Esophagus muscularis mucosa (tissue), 4 donors: ENCODE measurements around the gene RGS3. TPM values are rescaled to one million over a fixed set of nuclear protein-coding genes. Genes with fewer than 3 reads are reported as not detected.
A peak's percentile ranks its signal among the peaks of the same experiment; 100 is the strongest.

Source experiments
- DNase-seq: peaks from one replicate; pipeline ENCODE4 v3.0.0-alpha.2; 2017; ENCODE audit errors: extremely low spot score
- H3K27ac ChIP-seq, 4 donors: fragments of 200-600 bp; sonication (generic); replicated peaks in 1 of 4; 1 replicate in 3 of 4; 2 replicates in 1 of 4; pipeline ENCODE4 v1.5.1; 2016 to 2019; ENCODE audit warnings: mild to moderate bottlenecking in 1 of 4
- H3K27me3 ChIP-seq, 4 donors: fragments of 200-600 bp; sonication (generic); one replicate each; pipeline versions ENCODE4 v1.5.1 to v1.6.0; 2016 to 2019
- H3K36me3 ChIP-seq, 4 donors: fragments of 200-600 bp; sonication (generic); one replicate each; pipeline ENCODE4 v1.5.1; 2016 to 2019
- H3K4me1 ChIP-seq, 4 donors: fragments of 200-600 bp; sonication (generic); one replicate each; pipeline ENCODE4 v1.5.1; 2016 to 2019
- H3K4me3 ChIP-seq, 4 donors: fragments of 200-600 bp; sonication (generic); 1 replicate in 2 of 4; 2 replicates in 2 of 4; pipeline ENCODE4 v1.5.1; 2016 to 2019; ENCODE audit warnings: mild to moderate bottlenecking in 4 of 4, moderate library complexity in 1 of 4
- H3K9me3 ChIP-seq, 4 donors: fragments of 200-600 bp; sonication (generic); 1 replicate in 3 of 4; 2 replicates in 1 of 4; pipeline ENCODE4 v1.5.1; 2016 to 2019
- EP300 ChIP-seq: sonication (generic); formaldehyde crosslinking; IDR thresholded peaks from one replicate; pipeline ENCODE4 v1.6.1; 2017; ENCODE audit warnings: antibody characterized with exemption
- POLR2A ChIP-seq: fragments of 450-650 bp; IDR thresholded peaks from one replicate; pipeline ENCODE4 v1.6.1; 2017; ENCODE audit warnings: antibody characterized with exemption, moderate library complexity, mild to moderate bottlenecking, low read depth
- POLR2AphosphoS5 ChIP-seq, 2 donors: sonication (generic); formaldehyde crosslinking; IDR thresholded peaks; one replicate each; pipeline ENCODE4 v1.6.1; 2017; ENCODE audit warnings: antibody characterized with exemption in 2 of 2
- WGBS: methylation state at CpG from one replicate; pipeline ENCODE4 v1.1.5; 2018; 5-methylcytosine and 5-hydroxymethylcytosine counted together
- intact Hi-C: fragments of 100-400 bp; cut with DNase I; formaldehyde crosslinking; loops from one replicate; pipeline ENCODE4 v1.15.1; 2023
- total RNA-seq, 4 donors: library from RNA; depleted of rRNA; stranded (reverse); fragments of >200 nt; gene quantifications; one replicate each; pipeline versions ENCODE4 v1.1.0 to v1.2.1, GENCODE V29; 2016
- TF ChIP-seq, protein P1 (sequence below), 3 experiments: fragments of 200-600 bp in 2 of 3; fragments of 450-650 bp in 1 of 3; sonication (generic) in 2 of 3; IDR thresholded peaks; one replicate each; pipeline ENCODE4 v1.5.1; 2017 to 2019; ENCODE audit warnings: antibody characterized with exemption in 3 of 3, mild to moderate bottlenecking in 2 of 3, moderate library complexity in 1 of 3

Gene RGS3
- total RNA-seq, 4 donors from 2014 or later, result 37.3 to 121 (median 68.5) TPM

DNA sequence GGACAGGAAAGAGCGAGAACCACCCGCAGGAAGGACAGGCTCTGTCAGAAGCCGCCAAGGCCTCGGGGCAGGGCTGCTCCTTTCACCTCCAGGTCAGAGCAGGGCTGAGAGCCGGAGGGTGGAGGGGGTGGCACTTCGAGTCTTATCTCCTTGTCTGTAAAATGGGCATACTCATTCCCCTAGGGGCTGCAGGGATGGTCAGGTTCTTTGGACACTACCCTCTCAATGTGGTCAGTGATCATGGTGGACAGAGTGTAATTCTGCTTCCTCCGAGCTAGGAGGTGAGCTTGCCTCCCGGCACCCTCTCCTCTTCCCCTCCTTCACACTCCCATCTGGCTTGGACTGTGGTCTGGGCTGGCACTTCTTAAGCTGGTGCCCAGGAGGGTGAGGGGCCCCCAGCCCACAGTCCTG lies 39.6 kb downstream of the RGS3 start:
- H3K4me1 ChIP-seq, result peaks cover 15 to 45% (median 20%) of the 10 kb centered on the region in 4 donors
- TF ChIP-seq, protein P1, sequence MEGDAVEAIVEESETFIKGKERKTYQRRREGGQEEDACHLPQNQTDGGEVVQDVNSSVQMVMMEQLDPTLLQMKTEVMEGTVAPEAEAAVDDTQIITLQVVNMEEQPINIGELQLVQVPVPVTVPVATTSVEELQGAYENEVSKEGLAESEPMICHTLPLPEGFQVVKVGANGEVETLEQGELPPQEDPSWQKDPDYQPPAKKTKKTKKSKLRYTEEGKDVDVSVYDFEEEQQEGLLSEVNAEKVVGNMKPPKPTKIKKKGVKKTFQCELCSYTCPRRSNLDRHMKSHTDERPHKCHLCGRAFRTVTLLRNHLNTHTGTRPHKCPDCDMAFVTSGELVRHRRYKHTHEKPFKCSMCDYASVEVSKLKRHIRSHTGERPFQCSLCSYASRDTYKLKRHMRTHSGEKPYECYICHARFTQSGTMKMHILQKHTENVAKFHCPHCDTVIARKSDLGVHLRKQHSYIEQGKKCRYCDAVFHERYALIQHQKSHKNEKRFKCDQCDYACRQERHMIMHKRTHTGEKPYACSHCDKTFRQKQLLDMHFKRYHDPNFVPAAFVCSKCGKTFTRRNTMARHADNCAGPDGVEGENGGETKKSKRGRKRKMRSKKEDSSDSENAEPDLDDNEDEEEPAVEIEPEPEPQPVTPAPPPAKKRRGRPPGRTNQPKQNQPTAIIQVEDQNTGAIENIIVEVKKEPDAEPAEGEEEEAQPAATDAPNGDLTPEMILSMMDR (IDR thresholded peaks at IDR 0.05), result no peak
- TF ChIP-seq POLR2AphosphoS5 (IDR thresholded peaks at IDR 0.05) (no peak), POLR2A (no peak), EP300 (no peak)
- intact Hi-C loops, result loop anchor here (10.0 kb wide), 1 partner anchor 58 kb away; no protein-coding TSS in a partner anchor
- peaks cover 16 to 58% (median 30%) of the 10 kb centered on the region in 4 donors for H3K36me3 ChIP-seq
- H3K27ac ChIP-seq, result peak overlapping the region; percentile 46 to 66 (median 59)
- WGBS, result 94% methylated on average over 8 of the region's 8 CpGs
- no peak for DNase-seq
- peak overlapping the region; percentile 34 to 55 (median 38) for H3K4me3 ChIP-seq
- no peaks in the 10 kb centered on the region for H3K27me3 ChIP-seq
- no peaks in the 10 kb centered on the region for H3K9me3 ChIP-seq

DNA sequence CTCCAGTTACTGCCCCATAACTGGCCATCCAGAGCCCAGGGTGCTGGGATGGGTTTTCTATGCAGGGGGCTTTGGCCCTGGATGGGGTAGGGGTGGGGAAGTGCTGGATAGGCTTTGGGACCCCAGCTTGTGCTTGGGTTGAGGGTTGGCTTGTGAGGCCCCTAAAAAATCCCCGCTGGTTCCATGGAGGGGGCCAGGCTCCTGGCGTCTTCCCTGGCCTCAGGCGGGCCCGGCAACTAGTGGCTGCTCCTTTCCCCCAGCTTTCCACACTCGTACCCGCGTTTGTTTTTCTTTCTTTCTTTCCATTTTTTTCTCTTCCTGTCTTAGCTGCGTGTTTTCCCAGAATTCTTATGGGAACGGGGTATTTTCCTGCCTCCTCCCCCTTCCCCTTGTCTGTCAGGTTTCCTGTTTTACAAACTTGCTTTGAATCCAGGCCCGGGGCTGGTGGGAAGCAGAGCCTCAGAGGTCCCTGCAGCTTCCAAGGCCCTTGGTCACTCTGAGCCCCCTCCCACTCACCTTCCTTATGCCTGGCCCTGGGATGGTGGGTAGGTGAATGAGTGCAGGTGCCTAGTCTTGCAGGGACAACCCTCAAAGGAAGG lies 40.2 kb downstream of the RGS3 start:
- no peaks in the 10 kb centered on the region for H3K27me3 ChIP-seq
- peak overlapping the region; percentile 46 to 66 (median 59) for H3K27ac ChIP-seq
- peaks cover 20 to 51% (median 26%) of the 10 kb centered on the region in 4 donors for H3K4me1 ChIP-seq
- peak overlapping the region; percentile 34 to 55 (median 38) for H3K4me3 ChIP-seq
- TF ChIP-seq EP300 (no peak), POLR2A (no peak), POLR2AphosphoS5 (IDR thresholded peaks at IDR 0.05) (no peak)
- TF ChIP-seq, protein P1 (IDR thresholded peaks at IDR 0.05), result no peak
- DNase-seq, result no peak
- intact Hi-C loops, result loop anchor here (10.0 kb wide), 1 partner anchor 59 kb away; no protein-coding TSS in a partner anchor
- no peaks in the 10 kb centered on the region for H3K9me3 ChIP-seq
- WGBS, result 60% methylated on average over 10 of the region's 10 CpGs
- H3K36me3 ChIP-seq, result peaks cover 16 to 58% (median 36%) of the 10 kb centered on the region in 4 donors

DNA sequence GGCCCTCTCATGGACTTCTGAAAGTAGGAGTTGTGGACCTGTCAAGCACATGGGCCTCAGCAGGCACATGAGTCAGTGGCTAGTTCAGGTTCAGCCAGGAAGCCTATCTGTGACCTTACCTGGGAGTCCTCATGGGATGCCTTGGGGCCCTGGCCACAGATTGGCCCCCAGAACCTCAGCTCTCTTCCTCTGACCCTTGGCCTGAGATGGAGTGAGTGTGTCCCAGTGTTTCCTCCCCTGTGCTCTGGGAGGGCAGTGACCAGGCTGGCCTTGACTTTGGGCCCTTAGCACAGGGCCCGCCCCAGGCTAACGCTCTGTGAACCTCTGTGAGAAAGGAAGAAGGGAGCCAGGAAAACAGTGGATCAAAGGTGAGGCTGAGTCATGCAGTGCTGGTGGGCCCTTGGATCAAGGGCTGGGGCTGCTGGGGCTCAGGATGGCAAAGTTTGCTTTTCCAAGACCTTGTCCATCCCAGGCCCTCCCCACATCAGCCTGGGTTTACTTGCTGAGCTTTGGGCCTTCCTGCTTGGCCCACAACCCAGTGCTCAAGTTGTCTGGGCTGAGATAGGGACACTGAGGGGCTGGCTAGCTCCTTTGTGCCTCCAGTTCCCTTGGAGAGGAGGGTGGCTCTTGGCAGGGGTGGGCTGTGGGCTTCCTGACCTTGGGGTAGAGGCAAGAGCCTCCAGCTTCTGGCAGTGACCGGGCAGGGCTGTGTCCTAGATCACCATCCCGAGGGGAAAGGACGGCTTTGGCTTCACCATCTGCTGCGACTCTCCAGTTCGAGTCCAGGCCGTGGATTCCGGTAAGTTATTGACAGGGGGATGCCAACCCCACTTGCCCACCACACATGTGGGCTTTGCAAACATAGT lies 41.4 kb downstream of the RGS3 start:
- TF ChIP-seq POLR2A, result no peak
- TF ChIP-seq, protein P1 (IDR thresholded peaks at IDR 0.05), result no peak
- no peak for TF ChIP-seq EP300
- no peak for TF ChIP-seq POLR2AphosphoS5 (IDR thresholded peaks at IDR 0.05)
- intact Hi-C loops, result loop anchor here (10.0 kb wide), 1 partner anchor 60 kb away; no protein-coding TSS in a partner anchor
- Histone ChIP-seq H3K4me3 (no peak overlapping the region), H3K36me3 (peaks cover 16 to 56% (median 38%) of the 10 kb centered on the region in 4 donors), H3K27ac (peak overlapping the region in 3 of 4 donors; percentile 26 to 66 (median 66)), H3K27me3 (no peaks in the 10 kb centered on the region), H3K4me1 (peaks cover 23 to 59% (median 31%) of the 10 kb centered on the region in 4 donors), H3K9me3 (no peaks in the 10 kb centered on the region)
- DNase-seq, result no peak
- WGBS, result 78% methylated on average over 9 of the region's 9 CpGs

DNA sequence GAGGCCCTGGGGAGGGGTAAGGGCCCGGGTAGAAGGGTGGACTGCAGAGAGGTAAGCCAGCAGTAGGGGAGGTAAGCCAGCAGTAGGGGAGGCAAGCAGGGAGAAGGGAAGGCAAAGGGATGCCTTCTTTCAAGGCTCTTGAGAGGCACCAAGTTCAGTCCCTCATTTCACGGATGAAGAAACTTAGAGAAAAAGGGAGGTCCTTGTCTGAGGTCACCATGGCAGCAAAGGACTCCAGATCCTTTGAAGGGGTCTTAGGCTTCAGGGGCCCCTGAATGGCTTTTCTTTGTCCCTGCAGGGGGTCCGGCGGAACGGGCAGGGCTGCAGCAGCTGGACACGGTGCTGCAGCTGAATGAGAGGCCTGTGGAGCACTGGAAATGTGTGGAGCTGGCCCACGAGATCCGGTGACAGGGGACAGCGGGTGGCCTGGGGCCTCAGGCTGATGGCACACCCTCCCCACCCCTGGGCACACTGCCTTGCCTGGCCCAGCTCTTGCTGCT lies 42.6 kb downstream of the RGS3 start:
- intact Hi-C loops, result loop anchor here (10.0 kb wide), 1 partner anchor 61 kb away; no protein-coding TSS in a partner anchor
- peaks cover 16 to 51% (median 41%) of the 10 kb centered on the region in 4 donors for H3K36me3 ChIP-seq
- 85% methylated on average over 6 of the region's 9 CpGs for WGBS
- H3K27ac ChIP-seq, result no peak overlapping the region
- no peaks in the 10 kb centered on the region for H3K27me3 ChIP-seq
- TF ChIP-seq POLR2AphosphoS5 (IDR thresholded peaks at IDR 0.05) (no peak), POLR2A (no peak), EP300 (no peak)
- TF ChIP-seq, protein P1 (IDR thresholded peaks at IDR 0.05), result no peak
- H3K4me3 ChIP-seq, result no peak overlapping the region
- H3K4me1 ChIP-seq, result peaks cover 34 to 62% (median 42%) of the 10 kb centered on the region in 4 donors
- no peak for DNase-seq
- H3K9me3 ChIP-seq, result no peaks in the 10 kb centered on the region
